Stomach (tissue), 4 donors: ENCODE data around the gene PCDH11X.
"Not testable (repeated sequence)": the region's sequence is repeated elsewhere in the genome, so short reads cannot be mapped to it uniquely, and the experiment has no call there.

Experiments used
- CTCF ChIP-seq, 7 experiments: fragments of 450-650 bp in 4 of 7; fragments of 200-600 bp in 3 of 7; sonication (generic) in 3 of 7; IDR thresholded peaks; one replicate each; pipeline ENCODE4 v1.5.1; 2016 to 2019; ENCODE audit warnings: antibody characterized with exemption in 7 of 7, control low read depth in 2 of 7, mild to moderate bottlenecking in 1 of 7
- EP300 ChIP-seq: sonication (generic); formaldehyde crosslinking; IDR thresholded peaks from one replicate; pipeline ENCODE4 v1.6.1; 2017; ENCODE audit warnings: antibody characterized with exemption
- POLR2A ChIP-seq, 4 donors: fragments of 450-650 bp; IDR thresholded peaks; one replicate each; pipeline ENCODE4 v1.6.1; 2016; ENCODE audit warnings: antibody characterized with exemption in 4 of 4, control low read depth in 2 of 4, mild to moderate bottlenecking in 1 of 4, moderate library complexity in 1 of 4
- POLR2AphosphoS5 ChIP-seq, 3 donors: sonication (generic); formaldehyde crosslinking; IDR thresholded peaks; one replicate each; pipeline ENCODE4 v1.6.1; 2016; ENCODE audit warnings: antibody characterized with exemption in 3 of 3

- not testable (repeated sequence) for TF ChIP-seq CTCF (IDR thresholded peaks at IDR 0.05); POLR2AphosphoS5 (IDR thresholded peaks at IDR 0.05); EP300; POLR2A (IDR thresholded peaks at IDR 0.05)
Measured at GRCh38 chrX:91825321-91825720, 46.1 kb downstream of the PCDH11X start.
